Sciatic nerve (tissue), 2 donors: ENCODE measurements around the gene KCNMA1. TPM values are rescaled to one million over a fixed set of nuclear protein-coding genes. Genes with fewer than 3 reads are reported as not detected.

ENCODE experiments used
- ATAC-seq: fragments of 200-7000 bp; cut with Tn5 transposase; one replicate; pipeline ENCODE4 v1.9.1; 2020; ENCODE audit warnings: mild to moderate bottlenecking, moderate library complexity
- DNase-seq: peaks from one replicate; pipeline ENCODE4 v3.0.0-alpha.2; 2020; ENCODE audit warnings: low spot score
- intact Hi-C: fragments of 100-400 bp; cut with DNase I; formaldehyde crosslinking; loops from one replicate; pipeline ENCODE4 v1.14.2; 2022
- total RNA-seq: library from RNA; stranded (reverse); fragmentation: NEBNext Ultra II Directional; extraction: Animal tissue kit (Norgen Biotek cat#: 25700); gene quantifications from one replicate; pipeline ENCODE4 v1.2.1, GENCODE V29; 2021
- donor health status: DM: no; HTN: no; CAD: no.
- donor health status: DM: no; HTN: no; CAD: no.

KCNMA1 gene
- total RNA-seq, 1 donor from 2014 or later, result 10.7 TPM

GRCh38 chr10:76984559-76985443 is 652.8 kb downstream of the KCNMA1 start:
- DNase-seq, result peak; percentile 83
- intact Hi-C loops, result no loop called here
- ATAC-seq, result peak; percentile 63

- DNase-seq, result no peak
- no peak for ATAC-seq
- intact Hi-C loops, result no loop called here
Observed at GRCh38 chr10:76983624-76984023, 654.0 kb downstream of the KCNMA1 start.

- DNase-seq, result no peak
- ATAC-seq, result no peak
- intact Hi-C loops, result no loop called here
Observed at GRCh38 chr10:76982671-76983070, 654.9 kb downstream of the KCNMA1 start.

- no peak for ATAC-seq
- intact Hi-C loops, result no loop called here
- no peak for DNase-seq
Observed at GRCh38 chr10:76981251-76981650, 656.4 kb downstream of the KCNMA1 start.

- ATAC-seq (no peak), DNase-seq (no peak)
- intact Hi-C loops, result no loop called here
Observed at GRCh38 chr10:76977901-76978300, 659.7 kb downstream of the KCNMA1 start.

GRCh38 chr10:76977046-76977445 is 660.6 kb downstream of the KCNMA1 start:
- ATAC-seq, result no peak
- intact Hi-C loops, result no loop called here
- no peak for DNase-seq

- intact Hi-C loops, result no loop called here
- no peak for ATAC-seq
Observed at GRCh38 chr10:76976142-76976541, 661.5 kb downstream of the KCNMA1 start.

GRCh38 chr10:76975126-76975525 is 662.5 kb downstream of the KCNMA1 start:
- DNase-seq (no peak), ATAC-seq (no peak)
- intact Hi-C loops, result no loop called here

More at GRCh38 chr10:76976142-76976541, 661.5 kb downstream of the KCNMA1 start:
- no peak for DNase-seq

GRCh38 chr10:76974017-76974691 is 663.5 kb downstream of the KCNMA1 start:
- DNase-seq, result no peak
- intact Hi-C loops, result no loop called here
- ATAC-seq, result peak; percentile 73

DNA sequence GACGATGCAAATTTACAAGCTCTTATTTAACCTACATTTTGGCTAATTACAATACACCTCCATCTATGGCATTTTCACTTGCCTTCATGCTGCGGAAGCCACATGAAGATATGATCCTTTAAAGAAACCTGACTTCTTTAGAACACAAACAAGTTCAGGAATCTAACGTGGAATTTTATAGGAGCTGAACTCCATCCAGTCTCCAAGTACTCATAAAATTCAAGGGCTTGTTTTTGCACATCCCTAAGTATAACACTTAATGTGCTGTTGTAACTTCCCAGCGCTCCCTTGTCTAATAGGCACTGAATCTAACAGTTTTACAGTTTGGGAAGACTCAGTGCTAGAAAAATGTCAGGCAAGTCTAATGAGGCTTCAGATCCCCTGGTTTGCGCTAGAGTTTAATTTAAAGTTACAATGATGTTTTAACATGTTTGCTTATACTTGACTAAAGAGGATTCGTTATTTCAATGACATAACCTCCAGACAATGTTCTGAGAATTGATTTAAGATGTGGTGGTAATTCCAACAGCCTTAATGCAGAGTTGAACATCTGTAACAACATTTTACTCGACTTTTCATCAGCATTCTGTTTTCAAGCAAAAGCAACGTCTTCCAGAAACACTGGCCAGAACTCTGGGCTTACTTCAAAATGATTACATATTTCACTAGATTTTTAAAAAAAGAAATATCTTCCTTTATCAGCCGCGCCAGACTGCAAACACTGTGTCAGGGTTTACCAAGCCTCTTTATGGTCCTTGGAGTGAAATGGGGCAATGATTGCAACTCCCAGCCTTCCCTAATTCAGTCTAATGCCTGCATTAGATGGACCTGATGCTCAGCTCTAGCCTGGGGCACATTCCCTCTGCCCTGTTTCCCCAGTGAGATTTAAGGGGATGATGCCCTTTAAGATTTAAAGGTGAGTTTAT is 664.3 kb downstream of the KCNMA1 start:
- intact Hi-C loops, result no loop called here
- DNase-seq (no peak), ATAC-seq (peak; percentile 62)

DNA sequence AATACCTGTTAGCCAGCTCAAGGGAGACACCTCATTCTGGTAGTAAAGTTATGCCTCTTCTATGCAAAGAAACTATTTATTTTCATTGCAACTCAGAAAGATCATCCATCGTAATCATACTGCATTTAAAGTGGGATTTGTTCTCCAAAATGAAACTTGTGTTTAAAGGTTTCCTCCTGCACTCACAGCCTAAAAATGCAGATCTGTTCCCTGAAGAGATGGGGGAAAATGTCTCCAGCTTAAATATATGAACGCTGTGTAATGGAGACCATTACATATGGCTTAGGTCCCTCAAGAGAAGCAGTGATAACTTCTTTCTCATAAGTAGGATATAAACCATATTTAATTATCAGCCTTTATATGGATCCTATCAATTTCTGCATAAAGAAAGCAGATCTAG is 665.1 kb downstream of the KCNMA1 start:
- ATAC-seq (no peak), DNase-seq (no peak)
- intact Hi-C loops, result no loop called here

- no peak for ATAC-seq
- DNase-seq, result no peak
- intact Hi-C loops, result no loop called here
Observed at GRCh38 chr10:76971547-76972170, 665.9 kb downstream of the KCNMA1 start.

DNA sequence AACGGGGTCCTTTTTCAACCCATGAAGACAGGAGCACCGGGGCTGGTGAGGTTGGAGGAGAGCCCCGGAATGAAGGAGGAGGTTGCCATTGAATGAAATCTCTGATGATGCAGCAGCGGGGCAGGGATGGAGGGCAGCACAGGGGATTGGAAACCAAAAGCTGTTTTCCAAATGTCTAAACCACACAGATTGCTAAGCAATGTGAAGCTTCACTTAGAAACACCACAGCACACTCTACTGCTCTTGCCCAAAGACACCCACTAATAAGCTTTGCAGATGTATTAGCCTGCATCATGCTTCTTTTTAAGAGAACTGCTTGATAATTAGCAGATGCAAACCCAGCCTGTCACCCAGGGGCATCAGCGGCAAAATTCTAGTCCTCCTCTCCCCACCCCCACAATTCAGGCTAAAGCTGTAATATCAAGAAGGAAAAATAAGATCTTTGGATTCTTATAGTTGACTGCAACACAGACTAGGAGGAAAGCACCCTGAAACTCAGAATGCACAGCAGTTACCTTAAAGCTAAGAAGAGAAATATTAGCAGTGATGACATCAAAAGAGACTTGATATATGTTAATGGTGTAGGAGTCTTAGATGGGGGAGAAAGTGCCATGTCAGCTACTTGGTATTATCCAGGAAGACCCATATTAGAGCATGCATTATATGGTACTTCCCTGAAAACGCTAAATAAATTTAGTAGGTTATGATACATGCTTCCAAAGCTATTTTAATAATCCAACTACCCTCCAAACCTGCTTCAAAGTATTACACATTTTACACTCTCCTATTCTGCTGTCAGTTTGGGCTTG is 666.7 kb downstream of the KCNMA1 start:
- ATAC-seq, result no peak
- intact Hi-C loops, result no loop called here
- DNase-seq, result no peak

GRCh38 chr10:76969366-76969948 is 668.2 kb downstream of the KCNMA1 start:
- ATAC-seq (no peak), DNase-seq (no peak)
- intact Hi-C loops, result no loop called here

DNA sequence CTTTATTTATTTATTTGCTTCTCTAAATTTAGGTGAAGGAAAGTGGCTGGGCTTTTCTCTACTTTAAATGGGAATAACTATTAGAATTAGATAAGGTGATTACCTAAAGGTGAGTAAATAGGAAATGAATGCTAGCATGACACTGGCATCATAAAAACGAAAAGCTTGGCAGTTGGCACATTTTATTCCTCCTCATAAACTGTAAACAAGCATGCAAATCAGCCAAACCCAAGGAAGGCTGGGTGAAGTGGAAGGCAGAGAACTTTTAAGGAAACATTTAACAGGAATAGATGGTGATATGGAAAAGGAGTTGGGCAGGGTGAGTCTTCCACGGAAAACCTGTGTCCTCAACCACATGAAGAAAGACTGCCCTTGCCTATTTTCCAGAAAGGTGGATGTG is 669.1 kb downstream of the KCNMA1 start:
- ATAC-seq (no peak), DNase-seq (no peak)
- intact Hi-C loops, result no loop called here

- ATAC-seq, result peak; percentile 70
Observed at GRCh38 chr10:76962851-76963250, 674.8 kb downstream of the KCNMA1 start.

GRCh38 chr10:76961841-76962240 is 675.8 kb downstream of the KCNMA1 start:
- ATAC-seq (no peak), DNase-seq (no peak)
- intact Hi-C loops, result no loop called here

More at GRCh38 chr10:76962851-76963250, 674.8 kb downstream of the KCNMA1 start:
- intact Hi-C loops, result no loop called here
- DNase-seq, result no peak

DNA sequence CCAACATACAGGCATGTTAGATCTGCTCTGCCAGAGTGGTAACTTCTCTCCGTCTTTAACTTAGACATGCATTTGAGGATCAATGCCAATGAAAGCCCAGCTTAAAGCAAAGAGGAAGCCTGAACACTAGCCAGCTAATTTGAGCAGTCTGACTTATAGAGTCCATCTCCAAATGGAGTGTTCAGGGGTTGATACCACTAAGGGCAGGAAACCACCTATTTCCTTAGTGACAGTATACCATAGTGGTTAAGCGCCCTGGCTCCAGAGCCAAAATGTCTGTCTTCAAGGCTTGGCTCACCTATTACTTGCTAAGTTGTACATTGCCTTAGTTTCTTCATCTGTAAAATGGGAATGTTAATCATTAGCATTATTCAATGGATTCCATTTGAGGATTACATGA is 678.5 kb downstream of the KCNMA1 start:
- intact Hi-C loops, result no loop called here

More for the DNA sequence above, 678.5 kb downstream of the KCNMA1 start:
- no peak for ATAC-seq
- no peak for DNase-seq
